Endothelial cell of umbilical vein (primary cell): ENCODE data around the gene LRRC10B. TPM values are rescaled to one million over a fixed set of nuclear protein-coding genes. Genes with fewer than 3 reads are reported as not detected.
"Not testable (repeated sequence)": the region's sequence is repeated elsewhere in the genome, so short reads cannot be mapped to it uniquely, and the experiment has no call there.

Experiments used
- BruUV-seq: library from RNA; stranded (reverse); fragments of 400-500 nt; replicated peaks from 2 replicates; lab custom pipeline; 2021; lab: Mats Ljungman, UMichigan
- CTCF ChIA-PET: fragments of 300-600, 350-600 bp; sonication (Branson Sonifier 250); formaldehyde crosslinking; loops from one replicate; lab custom pipeline; 2021; ENCODE audit warnings: antibody characterized with exemption, inconsistent platforms; lab: Charles Lee
- POLR2A ChIA-PET: fragments of 300-600, 350-600 bp; sonication (Branson Sonifier 250); formaldehyde crosslinking; loops from one replicate; lab custom pipeline; 2021; ENCODE audit warnings: antibody characterized with exemption, inconsistent platforms; lab: Charles Lee
- DNase-seq: peaks from one replicate; pipeline ENCODE4 v3.0.0-alpha.2; 2011; ENCODE audit warnings: low read depth, low spot score
- FAIRE-seq: peaks from 2 replicates; lab custom pipeline; 2011; peaks lifted over from hg19 to GRCh38; lab: Jason Lieb, UNC
- H2AFZ ChIP-seq: 2 replicates; pipeline ENCODE4 v1.6.0; 2012; ENCODE audit warnings: low read depth, low read length, control low read depth, inconsistent platforms
- H3K27ac ChIP-seq: 2 replicates; pipeline ENCODE4 v1.5.1; 2011; ENCODE audit warnings: low read depth, mild to moderate bottlenecking, control low read depth, low read length, moderate library complexity; ENCODE audit not compliant: insufficient read depth
- H3K27me3 ChIP-seq, 2 experiments: 2 replicates each; pipeline versions ENCODE4 v1.6.0 to v1.6.1; 2011; ENCODE audit warnings: low read length in 2 of 2, mixed read lengths in 1 of 2; ENCODE audit not compliant: control insufficient read depth in 2 of 2, insufficient read depth in 2 of 2
- H3K36me3 ChIP-seq, 2 experiments: 2 replicates in 1 of 2; 3 replicates in 1 of 2; pipeline ENCODE4 v1.5.1; 2011; ENCODE audit warnings: low read length in 2 of 2, mild to moderate bottlenecking in 1 of 2, moderate library complexity in 1 of 2; ENCODE audit not compliant: control insufficient read depth in 2 of 2, insufficient read depth in 2 of 2; ENCODE audit errors: extremely low read depth in 1 of 2
- H3K4me1 ChIP-seq: 3 replicates; pipeline ENCODE4 v1.5.1; 2011; ENCODE audit warnings: mild to moderate bottlenecking, low read length; ENCODE audit not compliant: control insufficient read depth, insufficient read depth; ENCODE audit errors: extremely low read depth
- H3K4me2 ChIP-seq: 2 replicates; pipeline ENCODE4 v1.6.1; 2011; ENCODE audit warnings: low read length, control low read depth, mixed read lengths; ENCODE audit not compliant: insufficient read depth
- H3K4me3 ChIP-seq, 3 experiments: fragments of 200-600 bp in 1 of 3; sonication (generic), shearing (Covaris generic) in 1 of 3; replicated peaks in 1 of 3; 2 replicates each; pipeline ENCODE4 v1.5.1; 2011 to 2016; ENCODE audit warnings: control low read depth in 3 of 3, low read length in 3 of 3, mild to moderate bottlenecking in 2 of 3, inconsistent platforms in 1 of 3, low read depth in 1 of 3, moderate library complexity in 1 of 3; ENCODE audit not compliant: insufficient read depth in 1 of 3
- H3K79me2 ChIP-seq: 2 replicates; pipeline ENCODE4 v1.6.0; 2012; ENCODE audit warnings: low read length, inconsistent platforms; ENCODE audit not compliant: control insufficient read depth, insufficient read depth
- H3K9ac ChIP-seq: replicated peaks from 2 replicates; pipeline ENCODE3; 2011; ENCODE audit warnings: low read length, control low read depth; ENCODE audit not compliant: insufficient read depth; ENCODE audit errors: extremely low read depth
- H3K9me1 ChIP-seq: replicated peaks from 3 replicates; pipeline ENCODE4 v1.6.0; 2011; ENCODE audit warnings: mild to moderate bottlenecking, low read length; ENCODE audit not compliant: control insufficient read depth, insufficient read depth; ENCODE audit errors: extremely low read depth
- H3K9me3 ChIP-seq: replicated peaks from 2 replicates; pipeline ENCODE4 v1.5.1; 2012; ENCODE audit warnings: low read length, inconsistent platforms; ENCODE audit not compliant: control insufficient read depth, insufficient read depth
- H4K20me1 ChIP-seq: replicated peaks from 2 replicates; pipeline ENCODE3; 2011; ENCODE audit warnings: mild to moderate bottlenecking, low read length; ENCODE audit not compliant: control insufficient read depth, insufficient read depth; ENCODE audit errors: extremely low read depth
- EZH2 ChIP-seq: IDR thresholded peaks from 2 replicates; pipeline ENCODE4 v1.6.1; 2012; ENCODE audit warnings: borderline replicate concordance, low read depth, mild to moderate bottlenecking, moderate library complexity, low read length, inconsistent platforms; ENCODE audit not compliant: severe bottlenecking
- FOS ChIP-seq: IDR thresholded peaks from 2 replicates; pipeline ENCODE4 v1.6.1; 2011; ENCODE audit warnings: mild to moderate bottlenecking, low read length, moderate library complexity, borderline replicate concordance; ENCODE audit not compliant: insufficient read depth
- GATA2 ChIP-seq: IDR thresholded peaks from 2 replicates; pipeline ENCODE4 v1.7.0; 2011; ENCODE audit warnings: low read depth, mild to moderate bottlenecking, moderate library complexity, mixed read lengths, low read length; ENCODE audit not compliant: insufficient read length, insufficient read depth
- JUN ChIP-seq: IDR thresholded peaks from 2 replicates; pipeline ENCODE4 v1.6.1; 2011; ENCODE audit warnings: borderline replicate concordance, low read depth; ENCODE audit not compliant: insufficient read length, insufficient read depth
- MYC ChIP-seq: IDR thresholded peaks from one replicate; pipeline ENCODE4 v1.6.1; 2011; ENCODE audit warnings: mild to moderate bottlenecking, low read depth, low read length
- POLR2A ChIP-seq: IDR thresholded peaks from 2 replicates; pipeline ENCODE4 v1.6.1; 2012; ENCODE audit warnings: low read depth, mild to moderate bottlenecking, control low read depth, low read length
- POLR2AphosphoS5 ChIP-seq: IDR thresholded peaks from 2 replicates; pipeline ENCODE4 v1.6.1; 2012; ENCODE audit warnings: low read depth, mild to moderate bottlenecking, control low read depth, low read length, moderate library complexity; ENCODE audit not compliant: insufficient read depth
- dilution Hi-C: fragments of 300-500 bp; cut with MboI; formaldehyde crosslinking; loops from one replicate; pipeline ENCODE4 v1.15.0; 2019; ENCODE audit warnings: low sequenced_read_pairs; ENCODE audit not compliant: extremely low pct_ligation_motif_present
- intact Hi-C: fragments of 100-400 bp; cut with micrococcal nuclease; formaldehyde crosslinking; loops from one replicate; pipeline ENCODE4 v1.10.0; 2022
- polyA plus RNA-seq, 4 experiments: library from polyadenylated mRNA; depleted of rRNA in 3 of 4; stranded (reverse) in 3 of 4; unstranded in 1 of 4; fragments of >200 nt; gene quantifications; 2 replicates each; pipeline versions ENCODE4 v1.2.1 to v1.2.3, GENCODE V29; 2011 to 2012; ENCODE audit warnings: missing spikeins in 1 of 4
- total RNA-seq: library from RNA; stranded (reverse); gene quantifications from 2 replicates; pipeline ENCODE4 v1.2.3, GENCODE V29; 2021
- TF ChIP-seq, protein P1 (sequence below): IDR thresholded peaks from 2 replicates; pipeline ENCODE4 v1.6.1; 2011; ENCODE audit not compliant: insufficient read depth, insufficient read length
- TF ChIP-seq, protein P2 (sequence below), 2 donors: IDR thresholded peaks; 1 replicate in 1 of 2; 2 replicates in 1 of 2; pipeline ENCODE4 v1.5.1; 2011; ENCODE audit warnings: low read length in 2 of 2, mild to moderate bottlenecking in 2 of 2, moderate library complexity in 2 of 2, control low read depth in 1 of 2, inconsistent platforms in 1 of 2, low read depth in 1 of 2; ENCODE audit not compliant: insufficient read depth in 1 of 2; ENCODE audit errors: extremely low read depth in 1 of 2

The LRRC10B gene
- total and polyA plus RNA-seq, 2 donors (not counting 3 experiments of a cell fraction or from before 2014, with no cell fraction given): not detected

DNA sequence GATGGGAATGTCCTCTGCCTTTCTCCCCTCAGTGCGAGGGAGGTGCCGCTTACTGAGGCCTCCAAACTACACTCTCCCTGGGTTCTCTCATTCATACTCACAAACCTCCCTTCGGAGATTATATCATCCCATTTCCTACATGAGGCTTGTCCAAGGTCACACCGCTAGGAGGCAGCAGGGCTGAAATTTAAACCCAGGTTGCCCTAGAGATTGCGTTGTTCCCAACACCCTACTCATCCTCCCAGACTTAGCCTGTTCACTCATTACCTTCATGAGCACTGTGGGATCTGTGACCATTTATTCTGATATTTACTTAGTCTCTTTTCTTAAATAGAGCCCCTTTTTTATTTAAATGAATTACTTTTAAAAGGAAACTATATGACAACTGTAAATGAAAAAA lies 47.6 kb upstream of the LRRC10B start:
- no peaks in the 10 kb centered on the region for H3K9me1 ChIP-seq
- H3K27ac ChIP-seq: no peak overlapping the region
- no peak overlapping the region for H3K4me2 ChIP-seq
- no peaks in the 10 kb centered on the region for H3K4me1 ChIP-seq
- no peak for TF ChIP-seq GATA2
- TF ChIP-seq POLR2A: no peak
- no peak for TF ChIP-seq JUN
- no peak for TF ChIP-seq MYC
- no peak for TF ChIP-seq POLR2AphosphoS5
- TF ChIP-seq, protein P1, sequence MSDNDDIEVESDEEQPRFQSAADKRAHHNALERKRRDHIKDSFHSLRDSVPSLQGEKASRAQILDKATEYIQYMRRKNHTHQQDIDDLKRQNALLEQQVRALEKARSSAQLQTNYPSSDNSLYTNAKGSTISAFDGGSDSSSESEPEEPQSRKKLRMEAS: no peak
- no peak for TF ChIP-seq FOS
- TF ChIP-seq EZH2: no peak
- TF ChIP-seq, protein P2, sequence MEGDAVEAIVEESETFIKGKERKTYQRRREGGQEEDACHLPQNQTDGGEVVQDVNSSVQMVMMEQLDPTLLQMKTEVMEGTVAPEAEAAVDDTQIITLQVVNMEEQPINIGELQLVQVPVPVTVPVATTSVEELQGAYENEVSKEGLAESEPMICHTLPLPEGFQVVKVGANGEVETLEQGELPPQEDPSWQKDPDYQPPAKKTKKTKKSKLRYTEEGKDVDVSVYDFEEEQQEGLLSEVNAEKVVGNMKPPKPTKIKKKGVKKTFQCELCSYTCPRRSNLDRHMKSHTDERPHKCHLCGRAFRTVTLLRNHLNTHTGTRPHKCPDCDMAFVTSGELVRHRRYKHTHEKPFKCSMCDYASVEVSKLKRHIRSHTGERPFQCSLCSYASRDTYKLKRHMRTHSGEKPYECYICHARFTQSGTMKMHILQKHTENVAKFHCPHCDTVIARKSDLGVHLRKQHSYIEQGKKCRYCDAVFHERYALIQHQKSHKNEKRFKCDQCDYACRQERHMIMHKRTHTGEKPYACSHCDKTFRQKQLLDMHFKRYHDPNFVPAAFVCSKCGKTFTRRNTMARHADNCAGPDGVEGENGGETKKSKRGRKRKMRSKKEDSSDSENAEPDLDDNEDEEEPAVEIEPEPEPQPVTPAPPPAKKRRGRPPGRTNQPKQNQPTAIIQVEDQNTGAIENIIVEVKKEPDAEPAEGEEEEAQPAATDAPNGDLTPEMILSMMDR (IDR thresholded peaks at IDR 0.05; ENCODE audit: extremely low read depth in 1 of 2, insufficient read depth in 1 of 2, low read depth in 1 of 2, low read length in 2 of 2): no peak
- POLR2A ChIA-PET: no interaction called here
- no TSS peak for BruUV-seq
- H3K36me3 ChIP-seq: no peaks in the 10 kb centered on the region
- no peaks in the 10 kb centered on the region for H3K27me3 ChIP-seq
- H2AFZ ChIP-seq: no peak overlapping the region
- H4K20me1 ChIP-seq: no peaks in the 10 kb centered on the region
- no peaks in the 10 kb centered on the region for H3K79me2 ChIP-seq
- FAIRE-seq (no peak), DNase-seq (no peak)
- CTCF ChIA-PET: interaction anchor here (0.9 to 1.9 kb wide), 3 partner anchors 15 to 56 kb away, joined by 3 to 5 read pairs (median 4); no protein-coding TSS in a partner anchor
- no peaks in the 10 kb centered on the region for H3K9me3 ChIP-seq
- no peak overlapping the region for H3K9ac ChIP-seq
- H3K4me3 ChIP-seq: no peak overlapping the region
- intact Hi-C loops (no loop called here), dilution Hi-C loops (no loop called here)

DNA sequence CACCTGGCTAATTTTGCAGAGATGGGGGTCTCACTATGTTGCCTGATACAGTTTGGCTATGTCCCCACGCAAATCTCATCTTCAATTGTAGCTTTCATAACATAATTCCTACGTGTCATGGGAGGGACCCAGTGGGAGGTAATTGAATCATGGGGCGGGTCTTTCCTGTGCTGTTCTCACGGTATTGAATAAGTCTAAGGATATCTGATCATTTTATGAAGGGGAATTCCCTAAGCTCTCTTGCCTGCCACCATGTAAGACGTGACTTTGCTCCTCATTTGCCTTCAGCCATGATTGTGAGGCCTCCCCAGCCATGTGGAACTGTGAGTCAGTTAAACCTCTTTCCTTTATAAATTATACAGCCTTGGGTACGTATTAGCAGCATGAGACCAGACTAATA lies 40.9 kb upstream of the LRRC10B start:
- H2AFZ ChIP-seq, POLR2A ChIA-PET, H3K27ac ChIP-seq, FAIRE-seq, H3K27me3 ChIP-seq, H3K9ac ChIP-seq, H3K4me1 ChIP-seq, dilution Hi-C loops, H4K20me1 ChIP-seq, H3K9me1 ChIP-seq, intact Hi-C loops, H3K36me3 ChIP-seq, H3K79me2 ChIP-seq, DNase-seq, H3K4me3 ChIP-seq, H3K4me2 ChIP-seq, BruUV-seq, H3K9me3 ChIP-seq: not testable (repeated sequence)
- CTCF ChIA-PET: interaction anchor here (1.0 to 1.1 kb wide), 2 partner anchors 9 to 10 kb away, joined by 3 read pairs; no protein-coding TSS in a partner anchor
